ENCODE data around the gene ATP2B3.
"Not testable (repeated sequence)": the region's sequence is repeated elsewhere in the genome, so short reads cannot be mapped to it uniquely, and the experiment has no call there.

The ATP2B3 gene

DNA sequence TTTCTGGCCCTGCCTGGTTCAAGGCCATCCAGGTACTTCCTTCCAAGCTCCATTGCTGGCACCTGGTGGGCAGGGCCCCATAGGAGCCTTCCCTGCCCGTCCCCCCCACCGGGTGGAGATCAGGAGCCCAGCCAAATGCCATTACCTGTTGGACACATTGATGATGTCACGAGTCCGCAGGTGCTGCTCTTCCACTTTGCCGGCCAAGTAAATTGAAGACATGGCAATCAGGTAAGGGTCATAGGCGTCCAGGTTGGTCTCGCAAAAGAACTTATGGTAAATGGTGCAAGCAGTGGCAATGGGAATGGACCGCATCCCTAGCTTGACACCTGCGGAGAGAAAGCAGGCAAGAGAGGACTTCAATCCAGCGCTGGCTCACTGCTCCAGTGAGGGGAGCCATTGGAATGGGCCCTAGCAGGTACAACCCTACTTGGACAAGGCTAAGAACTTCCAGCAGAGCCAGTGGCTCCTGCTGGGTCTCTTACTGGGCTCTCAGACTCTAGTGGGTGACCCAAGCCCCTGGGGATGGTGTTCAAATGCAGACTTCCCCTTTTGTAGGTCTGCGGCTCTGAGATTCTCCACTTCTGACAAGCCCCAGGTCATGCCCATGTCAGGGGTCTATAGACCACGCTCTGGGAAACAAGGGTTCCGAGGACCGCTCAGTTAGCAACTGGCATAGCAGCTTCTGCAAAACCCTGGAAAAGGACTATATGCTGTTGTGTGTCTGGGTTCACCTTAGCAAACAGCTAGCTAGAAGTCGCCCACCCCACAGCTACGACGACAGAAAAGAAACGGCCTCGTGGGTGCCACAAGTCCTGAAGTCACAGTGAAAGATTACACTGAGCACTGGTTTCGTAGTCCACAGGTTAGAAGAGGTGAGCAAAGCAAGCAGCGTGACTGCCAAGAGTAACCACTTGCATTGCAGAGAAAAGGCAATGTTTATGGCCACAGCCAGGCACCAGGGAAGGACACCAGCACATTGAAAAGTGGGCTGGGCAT is 78.7 kb downstream of the ATP2B3 start:
- no peak for ATAC-seq
- DNase-seq: no peak

DNA sequence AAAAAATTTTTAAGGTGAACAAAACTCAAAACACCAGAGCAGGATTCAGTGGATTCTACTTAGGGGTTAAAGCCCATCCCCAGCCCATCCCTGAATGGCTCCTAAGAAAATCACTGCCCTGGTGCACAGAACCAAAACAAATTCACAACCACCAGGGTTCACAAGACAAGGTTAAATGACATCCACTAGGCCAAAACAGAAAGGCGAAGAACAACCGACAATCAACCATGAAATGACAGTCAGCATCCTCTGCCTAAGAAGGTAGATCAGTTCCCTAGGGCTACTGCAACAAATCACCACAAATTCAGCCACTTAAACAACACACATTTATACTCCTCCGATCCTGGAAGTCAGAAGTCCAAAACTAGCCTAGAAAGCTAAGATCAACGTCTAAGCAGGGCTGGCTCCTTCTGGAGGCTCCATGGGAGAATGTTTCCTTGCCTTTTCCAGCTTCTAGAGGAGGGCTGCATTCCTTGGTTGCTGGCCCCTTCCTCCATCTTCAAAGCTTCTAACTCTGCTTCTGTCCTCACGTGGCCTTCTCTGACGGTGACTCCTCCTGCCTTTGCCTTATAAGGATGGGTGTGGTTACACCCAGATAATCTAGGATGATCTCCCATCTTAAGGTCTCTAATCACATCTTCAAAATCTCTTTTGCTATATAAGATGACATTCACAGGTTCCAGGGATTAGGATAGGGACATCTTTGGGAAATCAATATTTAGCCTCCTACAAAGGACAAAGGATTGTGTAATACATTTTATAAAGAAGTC is 79.7 kb downstream of the ATP2B3 start:
- ATAC-seq (no peak), DNase-seq (no peak)

DNA sequence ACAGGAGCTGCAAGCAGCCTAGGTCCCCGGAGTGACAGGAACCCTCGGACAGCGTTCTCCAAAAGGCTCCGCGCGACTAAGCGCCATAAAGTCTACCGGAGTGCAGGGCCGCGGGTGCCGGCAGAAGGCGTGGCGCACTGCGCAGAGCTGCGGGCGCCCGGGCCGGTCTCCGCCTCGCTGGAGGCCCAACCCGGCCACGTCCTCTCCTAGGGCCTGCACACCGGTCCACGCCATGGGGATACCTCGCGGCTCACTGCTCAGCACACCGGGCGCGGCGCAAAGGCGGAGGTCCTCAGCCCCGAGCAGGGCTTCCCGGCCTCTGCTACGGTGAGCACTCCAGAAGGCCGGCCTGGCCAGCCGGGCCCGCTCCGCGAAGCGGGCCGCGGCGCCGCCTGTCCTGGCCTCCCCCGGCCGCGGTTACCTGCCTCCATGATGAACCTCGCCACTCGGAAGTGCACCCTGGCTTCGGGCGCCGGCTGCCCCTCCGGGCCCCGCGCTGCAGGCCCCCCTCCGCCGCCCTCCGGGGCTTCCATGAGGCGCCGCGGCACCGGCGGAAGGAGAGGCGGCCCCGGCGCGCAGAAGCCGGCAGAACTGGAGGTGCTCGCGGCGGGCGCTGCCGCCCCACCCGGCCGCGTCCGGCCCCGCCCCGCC is 81.2 kb downstream of the ATP2B3 start, which contains the start of gene CCNQ:
Gene CCNQ, minus strand, starts transcription at position 599 of the 651 bp plus-strand sequence. Its CDS starts 66 bp downstream, at position 533.
- ATAC-seq (peak; percentile 32), DNase-seq (peak; percentile 29)

DNA sequence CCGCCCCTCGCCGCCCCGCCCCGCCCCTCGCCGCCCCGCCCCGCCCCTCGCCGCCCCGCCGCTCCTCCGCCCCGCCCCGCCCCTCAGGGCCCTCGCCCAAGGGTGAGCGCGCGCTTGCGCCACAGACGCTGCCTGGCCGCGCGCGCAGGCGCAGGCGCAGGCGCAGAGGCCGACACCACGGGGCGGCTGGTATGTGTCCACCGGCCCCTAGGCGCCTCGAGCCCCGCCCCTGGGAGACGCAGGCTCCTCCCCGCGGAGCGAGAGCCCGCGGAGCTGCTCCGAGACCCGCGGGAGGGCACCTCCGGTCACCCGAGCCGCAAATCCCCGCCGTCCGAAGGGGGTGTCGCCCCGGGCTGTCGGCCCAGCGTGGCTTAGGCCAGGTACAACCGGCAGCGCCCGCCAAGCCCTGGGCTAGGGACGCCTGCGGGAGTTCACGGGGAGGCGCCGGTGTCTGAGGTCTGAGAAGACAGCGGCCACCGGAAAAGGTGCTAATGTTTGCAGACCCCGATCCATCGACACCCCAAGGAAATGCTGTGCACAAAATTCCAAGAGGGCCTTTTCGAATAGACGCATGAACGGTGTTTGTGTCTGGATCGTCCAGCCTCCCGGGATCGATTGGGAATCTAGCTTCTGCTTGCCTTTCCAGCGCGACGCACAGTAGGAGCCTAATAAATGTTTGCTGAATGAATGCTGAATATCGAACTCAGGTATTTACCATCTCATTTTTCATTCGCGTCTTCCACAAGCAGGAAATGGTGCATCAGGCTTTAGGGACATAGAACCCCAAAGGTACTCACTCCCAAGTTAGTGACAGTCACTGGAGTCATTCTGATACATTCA is 82.0 kb downstream of the ATP2B3 start:
- peak; percentile 91 for ATAC-seq
- peak; percentile 88 for DNase-seq

DNA sequence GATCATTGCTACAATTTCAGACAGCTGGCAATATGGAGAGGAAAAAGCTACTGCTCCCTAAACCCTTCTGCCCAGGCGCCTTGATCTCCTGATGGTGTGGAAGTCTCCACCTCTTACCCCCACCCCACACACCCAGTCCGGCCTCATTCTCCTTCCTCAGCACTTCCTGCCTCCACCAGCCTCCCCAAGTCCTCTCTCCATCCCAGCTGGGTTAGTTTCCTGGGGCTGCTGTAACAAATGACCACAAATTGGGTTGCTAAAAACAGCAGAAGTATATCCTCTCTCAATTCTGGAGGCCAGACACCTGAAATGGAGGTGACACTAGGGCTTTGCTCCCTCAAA is 82.6 kb downstream of the ATP2B3 start:
- peak; percentile 9 for DNase-seq
- ATAC-seq: no peak

DNA sequence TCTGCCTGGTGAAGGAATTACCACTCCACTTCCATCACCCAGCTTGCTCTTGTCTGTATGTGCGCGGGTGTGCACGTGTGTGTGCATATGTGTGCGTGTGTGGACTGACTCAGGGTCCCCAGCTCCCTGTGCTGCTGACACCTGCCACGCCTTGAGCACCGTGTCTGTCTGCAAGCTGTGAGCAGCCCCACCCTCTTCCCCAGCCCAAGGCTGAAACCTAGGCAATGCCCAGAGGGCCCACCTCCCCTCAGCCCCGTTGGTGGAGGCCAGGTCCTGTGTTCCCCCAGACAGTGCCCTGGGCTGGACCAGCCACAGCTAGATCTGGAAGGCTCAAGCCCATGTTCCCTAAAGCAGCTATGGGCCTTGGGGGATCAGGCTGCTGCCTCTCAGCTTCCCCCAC is 83.5 kb downstream of the ATP2B3 start:
- ATAC-seq: no peak
- no peak for DNase-seq

DNA sequence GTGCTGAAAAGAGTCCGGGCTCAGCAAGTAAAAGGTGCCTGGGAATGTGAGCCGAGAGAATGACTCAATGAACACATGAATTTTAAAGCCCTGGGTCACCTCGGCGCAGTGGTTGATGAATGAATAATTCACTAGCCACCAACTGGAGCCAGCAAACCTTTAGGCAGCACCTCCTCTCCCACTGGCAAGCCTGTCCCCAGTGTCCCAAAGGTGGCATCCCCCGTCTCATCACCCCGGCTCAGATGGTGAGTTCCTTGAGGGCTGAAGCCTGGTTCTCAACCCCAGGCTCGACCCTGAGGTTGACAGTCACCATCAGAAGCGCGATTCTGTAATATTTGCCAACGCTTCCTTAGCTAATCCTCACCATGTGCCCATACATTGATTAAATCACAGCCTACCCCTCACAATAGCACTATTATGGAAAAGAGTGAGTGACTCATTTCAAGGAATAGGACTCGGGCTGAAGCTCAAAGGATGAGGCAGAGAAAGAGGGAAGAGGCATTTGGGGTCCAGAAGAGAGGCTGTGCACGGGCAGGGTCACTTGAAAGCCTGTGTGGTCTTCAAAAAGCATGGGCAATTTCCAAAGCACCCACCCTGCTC is 84.2 kb downstream of the ATP2B3 start:
- DNase-seq: no peak
- ATAC-seq: no peak

DNA sequence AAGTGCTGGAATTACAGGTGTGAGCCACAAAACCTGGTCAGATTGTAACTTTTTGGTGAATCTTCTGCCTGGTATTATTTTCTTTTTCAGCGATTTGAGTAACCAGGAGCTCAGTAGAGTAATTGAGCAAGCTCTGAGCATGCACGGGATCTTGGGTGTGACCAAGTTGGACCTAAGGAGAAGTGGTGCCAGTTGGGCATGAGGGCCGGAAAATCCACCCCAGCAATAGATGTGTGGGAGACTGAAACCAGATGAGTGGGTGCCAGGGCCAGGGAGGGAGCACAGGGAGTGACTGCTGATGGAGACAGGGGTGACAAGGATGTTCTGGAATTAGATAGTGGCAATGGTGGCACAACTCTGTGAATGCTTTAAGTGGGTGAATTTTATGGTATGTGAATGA is 85.2 kb downstream of the ATP2B3 start:
- ATAC-seq (no peak), DNase-seq (no peak)

DNA sequence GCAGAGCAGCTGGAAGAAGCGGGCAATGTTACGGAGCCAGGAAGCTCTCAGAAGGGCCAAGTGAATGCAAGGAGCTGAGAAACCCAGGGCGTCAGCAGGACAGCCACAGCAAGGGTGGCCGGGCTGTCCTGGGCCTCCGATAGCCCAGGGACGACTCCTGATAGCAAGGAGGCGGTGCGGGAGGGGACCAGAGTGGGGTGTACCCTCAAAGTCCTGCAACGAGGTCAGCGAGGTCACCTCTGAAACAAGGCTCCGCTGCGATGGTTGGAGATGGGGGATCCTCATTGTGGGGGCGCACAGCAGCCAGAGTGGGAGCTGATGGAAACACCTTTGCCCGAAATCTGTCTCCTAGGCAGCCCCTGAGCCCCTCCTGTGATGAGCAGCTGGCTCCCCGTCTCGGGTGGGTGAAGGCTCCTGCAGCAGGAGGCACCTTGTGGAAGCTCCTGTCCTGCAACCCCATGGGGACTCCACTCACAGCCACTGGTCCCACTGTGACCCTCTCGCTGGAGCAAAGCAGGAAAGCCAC is 85.8 kb downstream of the ATP2B3 start:
- ATAC-seq (no peak), DNase-seq (no peak)

DNA sequence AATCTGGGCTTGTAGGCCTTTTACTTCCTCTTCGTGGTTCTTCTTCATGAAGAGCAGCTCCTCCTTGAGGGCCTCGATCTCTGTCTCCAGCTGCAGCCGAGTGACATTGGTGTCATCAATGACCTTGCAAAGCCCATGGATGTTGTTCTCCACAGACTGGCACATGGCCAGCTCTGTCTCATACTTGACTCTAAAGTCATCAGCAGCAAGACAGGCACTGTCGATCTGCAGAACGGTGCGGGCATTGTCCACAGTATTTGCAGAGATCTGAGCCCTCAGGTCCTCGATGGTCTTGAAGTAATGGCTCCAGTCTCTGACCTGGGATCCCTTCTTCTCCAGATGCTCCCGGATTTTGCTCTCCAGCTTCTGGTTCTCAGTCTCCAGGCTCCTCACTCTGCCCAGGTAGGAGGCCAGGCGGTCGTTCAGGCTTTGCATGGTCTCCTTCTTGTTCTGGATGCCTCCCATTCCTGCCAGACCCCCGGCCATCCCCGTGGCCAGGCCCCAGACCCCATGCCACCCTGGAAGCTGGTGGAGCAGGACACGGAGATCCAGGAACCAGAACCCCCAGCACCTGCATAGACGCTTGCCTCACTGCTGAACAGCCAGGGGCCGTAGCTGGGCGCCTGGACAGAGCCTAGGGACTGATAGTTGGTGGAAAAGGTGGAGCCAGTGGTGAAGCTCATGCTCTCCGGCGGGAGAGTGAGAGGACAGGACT is 87.4 kb downstream of the ATP2B3 start:
- not testable (repeated sequence) for ATAC-seq

DNA sequence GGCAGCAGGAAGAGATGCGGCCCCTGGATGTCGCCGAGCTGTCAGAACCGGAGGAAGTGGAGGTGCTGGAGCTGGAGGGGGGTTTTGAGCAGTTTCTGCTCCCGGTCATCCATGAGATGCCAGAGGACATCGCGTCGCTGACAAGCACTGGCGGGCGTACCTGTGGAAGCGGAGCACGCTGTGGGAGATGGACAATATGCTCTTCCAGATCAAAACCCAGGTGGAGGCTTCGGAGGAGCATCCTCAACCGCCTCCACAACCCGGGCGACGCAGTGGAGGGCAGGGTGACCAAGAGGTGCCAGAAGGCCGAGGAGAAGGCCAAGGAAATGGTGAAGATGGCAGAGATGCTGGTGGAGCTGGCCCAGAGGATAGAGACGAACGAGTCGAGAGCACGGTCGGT is 89.1 kb downstream of the ATP2B3 start:
- no peak for ATAC-seq
- no peak for DNase-seq

More for the DNA sequence above, 87.4 kb downstream of the ATP2B3 start:
- DNase-seq: not testable (repeated sequence)

DNA sequence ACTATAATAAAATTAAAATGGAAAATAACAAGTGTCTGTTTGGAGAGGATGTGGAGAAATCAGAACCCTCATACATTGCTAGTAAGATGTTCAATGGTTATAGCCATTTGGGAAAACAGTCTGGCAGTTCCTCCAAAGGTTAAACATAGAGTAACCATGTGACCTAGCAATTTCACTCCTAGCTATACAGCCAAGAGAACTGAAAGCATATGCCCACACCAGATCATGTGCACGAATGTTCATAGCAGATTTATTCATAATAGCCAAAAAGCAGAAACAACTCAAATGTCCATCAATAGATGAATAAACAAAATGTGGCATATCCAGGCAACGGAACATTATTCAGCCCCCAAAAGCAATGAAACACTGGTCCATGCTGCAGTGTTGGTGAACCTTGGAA is 90.9 kb downstream of the ATP2B3 start:
- no peak for DNase-seq

DNA sequence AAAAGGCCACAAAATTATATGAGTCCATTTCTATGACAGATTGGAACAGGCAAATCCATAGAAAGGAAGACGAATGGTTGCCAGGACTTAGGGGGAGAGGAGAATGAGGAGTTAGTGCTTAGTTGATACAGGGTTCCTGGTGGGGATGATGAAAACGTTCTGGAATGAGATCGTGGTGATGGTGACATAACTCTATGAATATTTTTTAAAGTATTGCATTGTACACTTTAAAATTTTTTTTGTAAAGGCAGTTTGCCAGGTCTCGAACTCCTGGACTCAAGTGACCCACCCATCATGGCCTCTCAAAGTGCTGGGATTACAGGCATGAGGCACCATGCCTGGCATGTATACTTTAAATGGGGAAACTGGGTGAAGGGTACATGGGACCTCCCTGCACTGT is 91.4 kb downstream of the ATP2B3 start:
- DNase-seq: no peak
- no peak for ATAC-seq

More for the DNA sequence above, 90.9 kb downstream of the ATP2B3 start:
- ATAC-seq: no peak

DNA sequence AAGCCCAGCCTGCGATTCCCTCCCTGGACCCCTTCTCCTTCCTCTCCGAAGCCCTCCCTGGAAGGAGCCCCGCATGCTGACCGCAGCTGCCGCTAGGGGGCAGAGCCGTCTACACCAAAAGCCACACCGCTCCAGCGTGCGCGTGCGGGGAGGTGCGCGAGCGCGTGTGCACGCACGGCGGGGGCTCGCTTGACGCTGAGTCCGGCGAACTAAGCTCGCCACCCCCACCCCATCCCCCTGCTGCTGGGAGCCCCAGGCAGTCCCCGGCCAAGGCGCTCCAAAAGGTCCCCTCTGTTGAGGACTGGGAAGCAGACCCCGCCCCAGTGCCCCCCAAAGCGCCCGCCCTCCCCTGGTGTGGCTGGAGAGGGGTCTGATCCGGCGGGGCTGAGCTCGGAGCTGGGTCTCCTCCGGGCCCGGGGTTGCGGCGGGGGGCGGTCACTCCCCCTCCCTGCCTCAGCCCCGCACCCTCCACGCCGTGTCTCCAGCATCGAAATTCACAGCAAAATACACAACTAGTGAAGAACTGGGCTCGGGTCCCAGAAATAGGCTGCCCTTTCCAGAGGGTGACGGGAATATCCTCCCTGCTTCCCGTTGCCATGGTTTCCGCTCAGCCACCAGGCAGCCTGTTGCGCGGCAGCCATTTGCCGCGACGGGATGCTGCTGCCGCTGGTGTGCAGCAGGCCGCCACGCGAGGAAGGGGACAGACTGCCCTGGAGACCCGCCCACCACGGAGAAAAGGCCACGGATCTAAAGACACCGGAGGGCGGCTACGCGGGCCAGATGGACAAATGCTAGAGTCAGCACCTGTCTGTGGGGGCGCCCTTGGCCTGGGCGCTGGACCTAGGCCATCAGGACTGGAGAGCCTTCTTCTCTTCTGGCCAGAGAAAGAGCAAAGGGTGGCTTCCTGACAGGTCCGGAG is 92.7 kb downstream of the ATP2B3 start:
- peak; percentile 80 for DNase-seq

DNA sequence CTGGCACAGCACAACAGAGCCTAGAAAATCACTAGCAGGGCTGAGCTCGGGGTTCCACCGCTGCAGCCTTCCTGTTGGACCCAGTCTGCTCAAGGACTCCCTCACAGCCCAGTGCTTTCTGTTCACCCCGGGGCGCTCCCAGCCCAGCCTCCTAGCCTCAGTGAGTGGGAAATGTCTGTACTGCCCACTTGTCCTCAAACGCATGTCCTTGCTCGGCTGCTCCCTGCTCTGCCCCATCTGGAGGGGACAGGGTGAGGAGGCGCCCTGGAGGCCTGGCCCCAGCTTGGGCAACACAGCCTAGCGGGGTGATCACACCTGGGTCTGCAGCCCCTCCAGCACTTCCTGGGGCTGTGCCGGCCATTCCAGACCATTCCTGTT is 93.4 kb downstream of the ATP2B3 start:
- no peak for ATAC-seq

More for the DNA sequence above, 92.7 kb downstream of the ATP2B3 start:
- ATAC-seq: peak; percentile 85

DNA sequence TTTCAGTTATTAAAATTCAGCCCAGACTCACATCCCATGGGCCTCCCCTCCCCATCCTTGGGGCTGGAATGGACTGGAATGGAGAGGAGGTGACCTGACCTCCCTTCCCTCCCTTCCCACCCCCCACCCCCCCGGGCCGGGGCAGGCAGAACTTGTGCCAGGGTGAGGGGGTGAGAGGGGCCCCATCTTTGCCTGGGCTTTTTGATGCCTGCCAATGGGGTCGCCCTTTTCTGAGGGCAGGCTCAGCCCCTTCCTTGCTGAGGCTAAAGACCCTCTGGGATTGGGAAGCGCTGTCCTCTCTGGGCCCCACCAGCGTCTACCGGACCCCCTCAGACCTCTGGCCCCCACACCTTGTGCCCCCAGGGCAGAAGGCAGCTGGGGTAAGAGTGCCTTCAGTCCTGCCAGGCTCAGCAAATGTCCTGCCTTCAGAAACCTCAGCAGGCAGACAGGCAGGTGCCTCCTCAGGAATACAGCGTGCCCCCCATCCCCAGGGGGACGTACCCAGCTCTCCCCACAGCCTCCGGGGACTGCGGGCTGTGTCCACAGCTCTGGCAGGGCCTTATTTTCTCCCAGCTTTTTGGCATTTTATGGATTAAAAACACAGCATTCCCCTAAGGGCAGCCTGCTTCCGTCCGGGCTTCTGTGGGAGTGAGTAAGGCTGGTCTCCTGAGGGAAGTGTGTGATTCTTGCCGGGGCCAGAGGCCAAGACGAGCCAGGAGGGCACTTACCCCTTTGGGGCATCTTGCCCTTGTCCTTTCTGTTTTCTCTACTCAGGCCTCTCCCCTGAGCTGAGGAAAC is 94.1 kb downstream of the ATP2B3 start:
- DNase-seq (no peak), ATAC-seq (no peak)

More for the DNA sequence above, 93.4 kb downstream of the ATP2B3 start:
- DNase-seq: no peak

DNA sequence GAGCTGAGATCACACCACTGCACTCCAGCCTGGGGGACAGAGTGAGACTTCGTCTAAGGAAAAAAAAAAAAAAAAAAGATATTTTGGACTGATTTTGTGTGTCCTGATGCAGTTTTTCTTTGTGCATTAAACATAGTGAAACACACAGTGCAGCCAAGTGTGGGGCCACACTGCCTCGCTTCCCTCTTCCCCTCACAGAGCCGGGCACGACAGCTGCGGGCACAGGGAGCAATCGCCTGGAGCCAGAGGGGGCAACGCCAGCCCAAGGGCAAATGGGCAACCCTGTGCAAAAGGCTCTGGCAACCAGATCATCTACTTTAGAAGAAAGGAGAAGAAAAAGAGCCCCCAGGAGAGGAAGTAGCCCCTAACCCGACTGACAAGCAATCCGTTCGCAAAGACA is 95.0 kb downstream of the ATP2B3 start:
- ATAC-seq: no peak
- no peak for DNase-seq

DNA sequence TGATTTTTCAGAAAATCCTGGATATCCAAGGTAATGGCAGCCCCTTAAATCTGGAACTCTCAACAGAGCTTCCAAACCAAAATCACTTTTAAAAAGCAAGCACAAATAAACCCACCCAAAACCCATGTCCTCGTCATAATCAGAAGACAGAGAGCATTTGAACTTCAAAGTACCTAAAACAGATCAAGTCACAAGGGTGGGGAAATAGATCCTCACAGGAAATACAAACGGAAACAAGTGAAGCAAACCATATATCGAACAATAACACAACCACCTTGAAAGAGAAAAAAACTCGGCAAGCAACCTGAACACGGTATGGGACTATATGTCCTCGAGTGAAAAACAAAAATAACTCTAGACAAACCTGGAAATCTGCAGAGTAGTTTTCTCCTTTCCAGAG is 97.4 kb downstream of the ATP2B3 start:
- ATAC-seq (no peak), DNase-seq (no peak)

Data from stimulated activated naive CD8-positive, alpha-beta T cell treated with anti-CD3 and anti-CD28 coated beads, Interleukin-15, Interleukin-2, amounts not matched to agents 100 U/mL and 50 U/mL, for 24 hours (primary cell).